D721Med (cell line): ENCODE data around the gene WRAP73.

ENCODE experiments used
- DNase-seq: peaks from one replicate; pipeline ENCODE4 v3.0.0; 2011; ENCODE audit warnings: low spot score; ENCODE audit not compliant: insufficient read length
- FAIRE-seq: peaks from 2 replicates; lab custom pipeline; 2011; peaks lifted over from hg19 to GRCh38; lab: Jason Lieb, UNC
- CTCF ChIP-seq: IDR thresholded peaks from 2 replicates; pipeline ENCODE4 v1.5.1; 2012; ENCODE audit warnings: mild to moderate bottlenecking, control low read depth; ENCODE audit not compliant: insufficient read depth; ENCODE audit errors: missing control alignments

The WRAP73 gene

GRCh38 chr1:3593745-3594144, 56.2 kb downstream of the WRAP73 start:
- no peak for TF ChIP-seq CTCF
- FAIRE-seq (no peak), DNase-seq (no peak)

- DNase-seq = no peak
- no peak for FAIRE-seq
- TF ChIP-seq CTCF = no peak
Observed at GRCh38 chr1:3593334-3593733, 56.6 kb downstream of the WRAP73 start.

GRCh38 chr1:3590951-3591865, 58.7 kb downstream of the WRAP73 start:
- DNase-seq (no peak), FAIRE-seq (no peak)
- no peak for TF ChIP-seq CTCF

GRCh38 chr1:3590139-3590763, 59.7 kb downstream of the WRAP73 start:
- DNase-seq = no peak
- no peak for TF ChIP-seq CTCF
- no peak for FAIRE-seq

- FAIRE-seq (no peak), DNase-seq (no peak)
- TF ChIP-seq CTCF = no peak
Observed at GRCh38 chr1:3588395-3588794, 61.5 kb downstream of the WRAP73 start.

GRCh38 chr1:3586986-3587759, 62.7 kb downstream of the WRAP73 start:
- TF ChIP-seq CTCF = no peak
- DNase-seq (no peak), FAIRE-seq (no peak)
